GM12878 (cell line): ENCODE results near the gene BCL11A. TPM values are rescaled to one million over a fixed set of nuclear protein-coding genes. Genes with fewer than 3 reads are reported as not detected.

Source experiments
- EZH2 ChIP-seq: IDR thresholded peaks from 2 replicates; pipeline ENCODE4 v1.6.1; 2012; ENCODE audit warnings: low read depth, mild to moderate bottlenecking, control low read depth, inconsistent platforms, low read length, borderline replicate concordance; ENCODE audit not compliant: control insufficient read depth
- FOXK2 ChIP-seq: fragments of 450-650 bp; IDR thresholded peaks from 2 replicates; pipeline ENCODE4 v1.6.1; 2017; ENCODE audit warnings: mild to moderate bottlenecking, moderate library complexity
- GATAD2B ChIP-seq: fragments of 450-650 bp; conservative IDR thresholded peaks from 2 replicates; pipeline ENCODE4 v1.6.1; 2017; ENCODE audit warnings: low read depth, mild to moderate bottlenecking, moderate library complexity
- HDAC6 ChIP-seq: fragments of 200-600 bp; sonication (generic); IDR thresholded peaks from one replicate; pipeline ENCODE4 v1.8.0; 2017; ENCODE audit warnings: antibody characterized with exemption; ENCODE audit not compliant: unreplicated experiment
- IRF4 ChIP-seq: IDR thresholded peaks from 2 replicates; pipeline ENCODE4 v1.6.1; 2011; ENCODE audit warnings: low read depth, low read length
- MEF2B ChIP-seq: fragments of 450-650 bp; IDR thresholded peaks from 2 replicates; pipeline ENCODE4 v1.6.1; 2018; ENCODE audit warnings: mild to moderate bottlenecking, moderate library complexity; ENCODE audit not compliant: partially characterized antibody, poor library complexity, severe bottlenecking
- MTA3 ChIP-seq: IDR thresholded peaks from 2 replicates; pipeline ENCODE4 v1.6.1; 2012; ENCODE audit warnings: low read length, inconsistent platforms, borderline replicate concordance
- NFYB ChIP-seq: IDR thresholded peaks from 2 replicates; pipeline ENCODE4 v1.6.1; 2011; ENCODE audit warnings: low read depth, mild to moderate bottlenecking, low read length, improper control_type of control experiment, moderate library complexity; ENCODE audit not compliant: insufficient read depth
- NR2F1 ChIP-seq: fragments of 450-650 bp; conservative IDR thresholded peaks from 2 replicates; pipeline ENCODE4 v1.6.1; 2017; ENCODE audit warnings: mild to moderate bottlenecking
- RAD21 ChIP-seq: IDR thresholded peaks from 2 replicates; pipeline ENCODE4 v1.6.1; 2011; ENCODE audit warnings: mild to moderate bottlenecking, low read depth, low read length, moderate library complexity; ENCODE audit not compliant: insufficient read depth
- RFX5 ChIP-seq: IDR thresholded peaks from 2 replicates; pipeline ENCODE4 v1.6.1; 2011; ENCODE audit warnings: low read depth, low read length, improper control_type of control experiment
- TCF3 ChIP-seq: IDR thresholded peaks from 2 replicates; pipeline ENCODE4 v1.6.1; 2012; ENCODE audit warnings: low read depth, mild to moderate bottlenecking, low read length, borderline replicate concordance; ENCODE audit not compliant: insufficient read depth
- ZNF207 ChIP-seq: fragments of 450-650 bp; IDR thresholded peaks from 2 replicates; pipeline ENCODE4 v1.6.1; 2014; ENCODE audit warnings: antibody characterized with exemption, mild to moderate bottlenecking, borderline replicate concordance
- ZZZ3 ChIP-seq: IDR thresholded peaks from 2 replicates; pipeline ENCODE4 v1.6.1; 2011; ENCODE audit warnings: low read depth; ENCODE audit not compliant: control insufficient read depth, insufficient read length
- polyA plus RNA-seq, 11 experiments: library from polyadenylated mRNA; depleted of rRNA in 4 of 11; unstranded in 6 of 11; stranded (reverse) in 5 of 11; fragments of >200 nt; fragmentation: Nextera tagmentation in 4 of 11; fragmentation: Illumina TruSeq in 1 of 11; extraction: Ambion mirVana in 4 of 11; extraction: Trizol in 1 of 11; gene quantifications; 1 replicate in 1 of 11; 2 replicates in 10 of 11; pipeline versions ENCODE4 v1.2.1 to v1.2.3, GENCODE V29; 2011 to 2016; ENCODE audit warnings: inconsistent platforms in 2 of 11, missing spikeins in 2 of 11, low read depth in 1 of 11
- total RNA-seq, 4 experiments: library from RNA; depleted of rRNA in 3 of 4; stranded (reverse); fragments of >200 nt in 3 of 4; fragmentation: Illumina TruSeq in 1 of 4; extraction: Trizol in 1 of 4; gene quantifications; 2 replicates each; pipeline versions ENCODE4 v1.2.1 to v1.2.3, GENCODE V29; 2013 to 2021
- TF ChIP-seq, protein P1 (sequence below): fragments of 450-650 bp; IDR thresholded peaks from 2 replicates; pipeline ENCODE4 v1.6.1; 2016; ENCODE audit warnings: mild to moderate bottlenecking
- TF ChIP-seq, protein P2 (sequence below): fragments of 450-650 bp; IDR thresholded peaks from 2 replicates; pipeline ENCODE4 v1.6.1; 2016; ENCODE audit warnings: mild to moderate bottlenecking, moderate library complexity, borderline replicate concordance
- TF ChIP-seq, protein P3 (sequence below): fragments of 450-650 bp; conservative IDR thresholded peaks from 2 replicates; pipeline ENCODE4 v1.6.1; 2017; ENCODE audit warnings: mild to moderate bottlenecking, moderate library complexity
- TF ChIP-seq, protein P4 (sequence below): fragments of 450-650 bp; IDR thresholded peaks from 2 replicates; pipeline ENCODE4 v1.6.1; 2017; ENCODE audit warnings: mild to moderate bottlenecking, low read depth, inconsistent platforms; ENCODE audit not compliant: poor library complexity, severe bottlenecking
- TF ChIP-seq, protein P5 (sequence below): IDR thresholded peaks from 2 replicates; pipeline ENCODE4 v1.6.1; 2011; ENCODE audit warnings: low read depth, mild to moderate bottlenecking, low read length, moderate library complexity, borderline replicate concordance; ENCODE audit errors: extremely low read depth

Gene BCL11A
- total and polyA plus RNA-seq, 10 of the 15 experiments (the other 5 are each of a cell fraction or from before 2014, with no cell fraction given), result 7.5 to 26.6 (median 11.1) TPM; not detected in 1

DNA sequence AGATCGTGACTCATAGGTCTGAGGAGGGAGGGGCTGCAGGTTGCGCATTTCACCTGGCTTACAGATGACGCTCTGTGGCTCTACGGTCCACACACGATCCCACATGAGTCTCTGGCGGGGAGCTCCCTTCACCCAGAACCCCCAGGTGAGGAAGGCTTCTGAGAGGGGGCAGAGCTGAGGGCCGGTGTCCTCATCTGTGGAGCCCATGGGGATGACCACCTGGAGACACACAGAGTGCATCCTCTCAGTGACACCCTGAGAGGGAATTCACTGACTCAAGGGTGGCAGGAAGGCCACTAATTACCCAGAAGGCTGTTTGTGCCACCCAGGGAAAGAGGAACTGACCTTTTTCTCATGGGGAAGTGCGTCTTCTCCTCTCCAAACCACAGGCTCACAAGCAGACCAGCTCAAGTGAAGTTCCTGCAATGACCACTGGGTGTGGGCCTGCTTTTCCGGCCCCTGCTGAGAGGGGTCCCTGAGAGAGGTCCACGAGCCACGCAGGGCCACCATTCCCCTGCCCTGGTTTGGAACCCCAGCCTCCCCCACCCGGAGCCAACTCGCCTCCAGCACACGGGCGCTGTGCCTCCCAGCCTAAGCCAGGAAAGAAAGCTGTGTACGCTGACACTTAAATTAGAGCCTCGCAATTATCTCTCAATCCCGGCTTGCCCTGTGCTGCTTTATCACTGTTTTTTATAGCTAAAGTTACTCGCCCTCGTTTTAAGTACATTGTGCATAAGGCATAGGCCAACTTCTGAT is 114.1 kb downstream of the BCL11A start (continued):
- TF ChIP-seq EZH2, result no peak
- TF ChIP-seq RAD21, result peak; percentile 62
- no peak for TF ChIP-seq ZZZ3
- peak; percentile 71 for TF ChIP-seq MEF2B
- peak; percentile 85 for TF ChIP-seq GATAD2B
- 0 out of 2 replicates have a peak, but pooled peaks have one; percentile 70 for TF ChIP-seq ZNF207
- peak; percentile 18; the same call in 1 of the 2 replicates for TF ChIP-seq RFX5
- no peak for TF ChIP-seq NFYB
- TF ChIP-seq HDAC6, result no peak
- TF ChIP-seq, protein P1, sequence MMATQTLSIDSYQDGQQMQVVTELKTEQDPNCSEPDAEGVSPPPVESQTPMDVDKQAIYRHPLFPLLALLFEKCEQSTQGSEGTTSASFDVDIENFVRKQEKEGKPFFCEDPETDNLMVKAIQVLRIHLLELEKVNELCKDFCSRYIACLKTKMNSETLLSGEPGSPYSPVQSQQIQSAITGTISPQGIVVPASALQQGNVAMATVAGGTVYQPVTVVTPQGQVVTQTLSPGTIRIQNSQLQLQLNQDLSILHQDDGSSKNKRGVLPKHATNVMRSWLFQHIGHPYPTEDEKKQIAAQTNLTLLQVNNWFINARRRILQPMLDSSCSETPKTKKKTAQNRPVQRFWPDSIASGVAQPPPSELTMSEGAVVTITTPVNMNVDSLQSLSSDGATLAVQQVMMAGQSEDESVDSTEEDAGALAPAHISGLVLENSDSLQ, result no peak
- peak; percentile 80 for TF ChIP-seq TCF3
- TF ChIP-seq IRF4, result peak; percentile 99
- peak; percentile 57; the same call in 1 of the 2 replicates for TF ChIP-seq NR2F1
- TF ChIP-seq, protein P2, sequence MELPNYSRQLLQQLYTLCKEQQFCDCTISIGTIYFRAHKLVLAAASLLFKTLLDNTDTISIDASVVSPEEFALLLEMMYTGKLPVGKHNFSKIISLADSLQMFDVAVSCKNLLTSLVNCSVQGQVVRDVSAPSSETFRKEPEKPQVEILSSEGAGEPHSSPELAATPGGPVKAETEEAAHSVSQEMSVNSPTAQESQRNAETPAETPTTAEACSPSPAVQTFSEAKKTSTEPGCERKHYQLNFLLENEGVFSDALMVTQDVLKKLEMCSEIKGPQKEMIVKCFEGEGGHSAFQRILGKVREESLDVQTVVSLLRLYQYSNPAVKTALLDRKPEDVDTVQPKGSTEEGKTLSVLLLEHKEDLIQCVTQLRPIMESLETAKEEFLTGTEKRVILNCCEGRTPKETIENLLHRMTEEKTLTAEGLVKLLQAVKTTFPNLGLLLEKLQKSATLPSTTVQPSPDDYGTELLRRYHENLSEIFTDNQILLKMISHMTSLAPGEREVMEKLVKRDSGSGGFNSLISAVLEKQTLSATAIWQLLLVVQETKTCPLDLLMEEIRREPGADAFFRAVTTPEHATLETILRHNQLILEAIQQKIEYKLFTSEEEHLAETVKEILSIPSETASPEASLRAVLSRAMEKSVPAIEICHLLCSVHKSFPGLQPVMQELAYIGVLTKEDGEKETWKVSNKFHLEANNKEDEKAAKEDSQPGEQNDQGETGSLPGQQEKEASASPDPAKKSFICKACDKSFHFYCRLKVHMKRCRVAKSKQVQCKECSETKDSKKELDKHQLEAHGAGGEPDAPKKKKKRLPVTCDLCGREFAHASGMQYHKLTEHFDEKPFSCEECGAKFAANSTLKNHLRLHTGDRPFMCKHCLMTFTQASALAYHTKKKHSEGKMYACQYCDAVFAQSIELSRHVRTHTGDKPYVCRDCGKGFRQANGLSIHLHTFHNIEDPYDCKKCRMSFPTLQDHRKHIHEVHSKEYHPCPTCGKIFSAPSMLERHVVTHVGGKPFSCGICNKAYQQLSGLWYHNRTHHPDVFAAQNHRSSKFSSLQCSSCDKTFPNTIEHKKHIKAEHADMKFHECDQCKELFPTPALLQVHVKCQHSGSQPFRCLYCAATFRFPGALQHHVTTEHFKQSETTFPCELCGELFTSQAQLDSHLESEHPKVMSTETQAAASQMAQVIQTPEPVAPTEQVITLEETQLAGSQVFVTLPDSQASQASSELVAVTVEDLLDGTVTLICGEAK, result no peak
- peak; percentile 88; the same call in 1 of the 2 replicates for TF ChIP-seq MTA3
- TF ChIP-seq, protein P3, sequence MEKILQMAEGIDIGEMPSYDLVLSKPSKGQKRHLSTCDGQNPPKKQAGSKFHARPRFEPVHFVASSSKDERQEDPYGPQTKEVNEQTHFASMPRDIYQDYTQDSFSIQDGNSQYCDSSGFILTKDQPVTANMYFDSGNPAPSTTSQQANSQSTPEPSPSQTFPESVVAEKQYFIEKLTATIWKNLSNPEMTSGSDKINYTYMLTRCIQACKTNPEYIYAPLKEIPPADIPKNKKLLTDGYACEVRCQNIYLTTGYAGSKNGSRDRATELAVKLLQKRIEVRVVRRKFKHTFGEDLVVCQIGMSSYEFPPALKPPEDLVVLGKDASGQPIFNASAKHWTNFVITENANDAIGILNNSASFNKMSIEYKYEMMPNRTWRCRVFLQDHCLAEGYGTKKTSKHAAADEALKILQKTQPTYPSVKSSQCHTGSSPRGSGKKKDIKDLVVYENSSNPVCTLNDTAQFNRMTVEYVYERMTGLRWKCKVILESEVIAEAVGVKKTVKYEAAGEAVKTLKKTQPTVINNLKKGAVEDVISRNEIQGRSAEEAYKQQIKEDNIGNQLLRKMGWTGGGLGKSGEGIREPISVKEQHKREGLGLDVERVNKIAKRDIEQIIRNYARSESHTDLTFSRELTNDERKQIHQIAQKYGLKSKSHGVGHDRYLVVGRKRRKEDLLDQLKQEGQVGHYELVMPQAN, result 0 out of 2 replicates have a peak, but pooled peaks have one; percentile 14
- TF ChIP-seq, protein P4, sequence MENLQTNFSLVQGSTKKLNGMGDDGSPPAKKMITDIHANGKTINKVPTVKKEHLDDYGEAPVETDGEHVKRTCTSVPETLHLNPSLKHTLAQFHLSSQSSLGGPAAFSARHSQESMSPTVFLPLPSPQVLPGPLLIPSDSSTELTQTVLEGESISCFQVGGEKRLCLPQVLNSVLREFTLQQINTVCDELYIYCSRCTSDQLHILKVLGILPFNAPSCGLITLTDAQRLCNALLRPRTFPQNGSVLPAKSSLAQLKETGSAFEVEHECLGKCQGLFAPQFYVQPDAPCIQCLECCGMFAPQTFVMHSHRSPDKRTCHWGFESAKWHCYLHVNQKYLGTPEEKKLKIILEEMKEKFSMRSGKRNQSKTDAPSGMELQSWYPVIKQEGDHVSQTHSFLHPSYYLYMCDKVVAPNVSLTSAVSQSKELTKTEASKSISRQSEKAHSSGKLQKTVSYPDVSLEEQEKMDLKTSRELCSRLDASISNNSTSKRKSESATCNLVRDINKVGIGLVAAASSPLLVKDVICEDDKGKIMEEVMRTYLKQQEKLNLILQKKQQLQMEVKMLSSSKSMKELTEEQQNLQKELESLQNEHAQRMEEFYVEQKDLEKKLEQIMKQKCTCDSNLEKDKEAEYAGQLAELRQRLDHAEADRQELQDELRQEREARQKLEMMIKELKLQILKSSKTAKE, result peak; percentile 41
- no peak for TF ChIP-seq FOXK2
- TF ChIP-seq, protein P5, sequence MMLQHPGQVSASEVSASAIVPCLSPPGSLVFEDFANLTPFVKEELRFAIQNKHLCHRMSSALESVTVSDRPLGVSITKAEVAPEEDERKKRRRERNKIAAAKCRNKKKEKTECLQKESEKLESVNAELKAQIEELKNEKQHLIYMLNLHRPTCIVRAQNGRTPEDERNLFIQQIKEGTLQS, result no peak
